Raji (cell line): ENCODE measurements around the gene CACNA1G.

ENCODE experiments used
- POLR2A ChIP-seq: IDR thresholded peaks from 2 replicates; pipeline ENCODE4 v1.6.1; 2011; ENCODE audit warnings: low read depth, low read length, control low read depth; ENCODE audit not compliant: insufficient read depth

CACNA1G gene

GRCh38 chr17:50581316-50581715 lies 20.8 kb downstream of the CACNA1G start:
- TF ChIP-seq POLR2A: no peak

- no peak for TF ChIP-seq POLR2A
These were observed 22.2 kb downstream of the CACNA1G start for GRCh38 chr17:50582741-50583140.

- TF ChIP-seq POLR2A: no peak
These were observed 23.1 kb downstream of the CACNA1G start for GRCh38 chr17:50583641-50584040.

GRCh38 chr17:50584116-50584515 lies 23.6 kb downstream of the CACNA1G start:
- TF ChIP-seq POLR2A: no peak

GRCh38 chr17:50584749-50585148 lies 24.2 kb downstream of the CACNA1G start:
- TF ChIP-seq POLR2A: no peak

GRCh38 chr17:50585346-50585745 lies 24.8 kb downstream of the CACNA1G start:
- TF ChIP-seq POLR2A: no peak

GRCh38 chr17:50585891-50586290 lies 25.4 kb downstream of the CACNA1G start:
- TF ChIP-seq POLR2A: no peak

- no peak for TF ChIP-seq POLR2A
These were observed 26.1 kb downstream of the CACNA1G start for GRCh38 chr17:50586421-50587247.

- TF ChIP-seq POLR2A: no peak
These were observed 27.1 kb downstream of the CACNA1G start for GRCh38 chr17:50587571-50587970.

GRCh38 chr17:50588391-50589049 lies 28.0 kb downstream of the CACNA1G start:
- no peak for TF ChIP-seq POLR2A

- no peak for TF ChIP-seq POLR2A
These were observed 28.7 kb downstream of the CACNA1G start for GRCh38 chr17:50589095-50589705.

GRCh38 chr17:50590946-50591737 lies 30.6 kb downstream of the CACNA1G start:
- TF ChIP-seq POLR2A: no peak

- TF ChIP-seq POLR2A: no peak
These were observed 32.8 kb downstream of the CACNA1G start for GRCh38 chr17:50593321-50593720.

- TF ChIP-seq POLR2A: no peak
These were observed 33.8 kb downstream of the CACNA1G start for GRCh38 chr17:50594128-50594823.

- TF ChIP-seq POLR2A: no peak
These were observed 34.4 kb downstream of the CACNA1G start for GRCh38 chr17:50594892-50595291.
